Fibroblast of skin of left biceps (primary cell): ENCODE data around the gene DNAJC1.
A peak's percentile ranks its signal among the peaks of the same experiment; 100 is the strongest.

ENCODE experiments used
- DNase-seq, 2 experiments: peaks; one replicate each; pipeline ENCODE4 v3.0.0-alpha.2; 2013; ENCODE audit warnings: low read depth in 2 of 2

Gene DNAJC1

DNA sequence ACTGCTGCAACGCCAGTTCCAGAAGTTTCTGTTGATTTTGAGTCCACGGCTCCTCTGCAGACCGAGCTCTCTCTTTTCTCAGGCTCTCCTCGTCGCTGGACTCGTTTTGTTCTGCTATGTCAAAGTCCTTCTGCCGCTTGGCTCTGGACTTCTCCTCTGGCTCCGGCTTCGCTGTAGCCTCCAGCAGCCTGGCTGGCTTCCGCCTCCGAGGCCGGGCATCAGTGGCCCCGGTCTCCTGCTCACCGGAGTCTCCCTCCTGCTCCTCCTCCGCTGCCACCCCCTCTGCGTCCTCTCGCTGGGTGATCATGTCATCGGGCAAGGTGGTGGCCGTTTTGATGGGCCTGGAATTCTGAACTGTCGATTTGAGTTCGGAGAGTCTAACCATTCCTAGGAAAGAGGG is 244.3 kb downstream of the DNAJC1 start:
- DNase-seq: no peak

DNA sequence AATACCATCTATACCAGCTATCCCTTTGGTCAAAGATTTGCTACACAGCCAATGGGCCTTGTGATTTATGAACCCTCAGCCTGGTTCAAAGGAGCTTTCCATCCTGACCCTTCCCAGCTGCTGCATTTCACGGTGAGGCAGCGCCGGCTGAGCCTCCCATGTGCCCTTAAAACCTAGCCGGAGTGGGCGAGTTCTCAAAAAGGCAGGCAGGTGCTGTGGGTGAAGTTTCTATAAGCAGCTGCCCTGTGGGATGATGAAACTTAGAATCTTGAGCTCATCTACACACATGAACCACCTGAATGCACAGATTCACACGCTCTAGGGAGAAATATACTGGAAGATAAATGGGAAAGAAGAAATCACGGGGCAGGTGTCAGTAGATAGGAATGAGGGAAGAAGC is 244.8 kb downstream of the DNAJC1 start:
- DNase-seq: no peak

DNA sequence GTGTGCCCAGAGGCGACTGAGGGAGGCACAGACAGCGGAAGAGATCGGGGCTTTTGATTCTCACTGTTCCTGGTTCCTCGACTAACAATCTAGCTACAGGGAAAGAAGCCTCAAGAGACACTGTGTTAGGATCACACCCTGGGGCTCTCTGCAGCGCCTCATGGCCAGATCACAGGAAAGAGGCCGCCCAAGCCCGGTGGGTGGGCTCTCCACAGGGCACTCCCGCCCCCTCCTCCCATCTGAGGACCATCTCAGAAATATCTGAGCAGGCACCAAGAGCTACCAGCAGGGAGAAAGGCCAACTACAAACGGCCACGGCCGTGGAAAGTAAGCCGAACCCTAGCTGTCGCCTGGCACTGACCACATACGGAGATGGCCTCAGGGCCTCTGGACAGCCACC is 245.3 kb downstream of the DNAJC1 start:
- no peak for DNase-seq

DNA sequence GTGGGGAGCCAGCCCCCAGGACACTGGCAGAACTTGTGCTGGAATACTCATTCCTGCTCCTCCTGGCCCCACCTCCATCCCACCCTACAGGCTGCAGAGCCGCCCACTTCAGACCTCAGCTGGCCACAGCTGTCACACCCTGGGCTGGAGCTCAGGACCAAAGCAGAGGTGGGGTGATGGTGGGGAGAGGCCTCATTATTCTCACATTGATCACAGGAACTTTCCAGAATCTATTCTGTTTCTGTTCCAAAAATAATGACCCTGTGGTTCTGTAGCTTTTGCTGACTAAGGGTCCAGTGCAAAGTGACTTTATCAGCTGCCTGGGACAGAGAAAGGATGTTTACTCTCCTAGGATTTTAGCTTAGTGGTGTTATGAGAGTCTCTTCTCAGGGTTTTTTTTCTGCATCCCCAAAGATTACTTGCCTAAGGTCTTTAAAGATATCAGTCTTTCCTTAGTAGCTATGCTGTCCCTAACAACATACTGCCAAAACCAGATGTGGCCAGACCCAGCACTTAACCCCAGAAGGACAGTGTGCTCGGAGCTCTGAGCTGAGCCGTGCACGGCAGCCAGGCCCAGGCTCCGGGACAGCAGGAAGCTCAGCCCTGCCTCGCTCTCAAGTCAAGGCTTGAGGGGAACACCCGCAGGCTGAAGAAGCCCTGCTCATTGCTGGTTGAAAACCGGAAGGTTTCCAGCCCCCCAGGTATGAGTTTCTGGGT is 246.2 kb downstream of the DNAJC1 start:
- DNase-seq: no peak

DNA sequence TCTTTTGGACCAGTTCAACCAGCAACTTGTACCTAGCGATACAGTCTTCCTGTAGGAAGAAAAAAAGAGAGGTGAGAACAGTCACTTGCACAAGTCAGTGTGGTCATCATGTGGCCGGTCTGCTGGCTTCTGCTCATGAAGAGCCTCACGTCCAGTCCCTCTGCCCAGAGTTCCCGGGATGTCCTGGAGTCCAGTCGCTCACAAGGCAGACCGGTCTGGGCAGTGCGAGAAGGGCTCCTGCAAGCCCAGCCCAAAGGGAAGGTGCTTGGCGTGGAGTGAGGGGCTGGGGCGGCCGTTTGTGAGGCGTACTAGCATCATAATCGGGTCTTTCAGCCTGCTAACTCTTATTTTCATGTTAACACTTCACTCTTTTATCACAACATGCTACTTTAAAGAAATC is 246.8 kb downstream of the DNAJC1 start:
- no peak for DNase-seq

DNA sequence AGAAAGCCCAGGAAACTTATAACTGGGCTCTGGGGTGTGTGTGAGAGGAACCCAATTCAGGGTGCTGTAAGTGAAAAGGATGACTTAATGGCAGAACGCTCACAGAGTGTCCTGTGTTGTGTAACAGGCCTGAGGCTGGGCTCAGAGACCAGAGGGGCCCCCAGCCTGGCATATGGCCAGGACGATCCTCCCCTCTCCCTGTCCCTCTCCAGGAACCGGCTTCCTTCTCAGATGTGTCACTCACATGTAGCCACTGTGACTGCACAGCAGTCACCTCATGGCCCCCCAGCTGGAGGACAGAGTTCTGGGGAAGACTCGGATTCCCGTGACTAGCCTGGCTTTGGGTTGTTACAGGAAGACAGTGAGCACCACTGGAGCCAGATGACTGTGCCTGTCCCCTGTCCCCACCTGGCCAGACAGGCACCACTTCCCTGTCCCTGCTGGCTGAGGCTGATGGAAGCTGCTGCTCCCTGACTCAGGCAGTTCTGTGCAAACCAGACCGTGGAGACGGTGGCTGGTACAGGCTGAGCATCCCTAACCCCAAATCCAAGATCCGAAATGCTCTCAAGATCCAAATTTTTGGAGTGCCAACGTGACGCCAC is 249.0 kb downstream of the DNAJC1 start:
- DNase-seq: no peak

DNA sequence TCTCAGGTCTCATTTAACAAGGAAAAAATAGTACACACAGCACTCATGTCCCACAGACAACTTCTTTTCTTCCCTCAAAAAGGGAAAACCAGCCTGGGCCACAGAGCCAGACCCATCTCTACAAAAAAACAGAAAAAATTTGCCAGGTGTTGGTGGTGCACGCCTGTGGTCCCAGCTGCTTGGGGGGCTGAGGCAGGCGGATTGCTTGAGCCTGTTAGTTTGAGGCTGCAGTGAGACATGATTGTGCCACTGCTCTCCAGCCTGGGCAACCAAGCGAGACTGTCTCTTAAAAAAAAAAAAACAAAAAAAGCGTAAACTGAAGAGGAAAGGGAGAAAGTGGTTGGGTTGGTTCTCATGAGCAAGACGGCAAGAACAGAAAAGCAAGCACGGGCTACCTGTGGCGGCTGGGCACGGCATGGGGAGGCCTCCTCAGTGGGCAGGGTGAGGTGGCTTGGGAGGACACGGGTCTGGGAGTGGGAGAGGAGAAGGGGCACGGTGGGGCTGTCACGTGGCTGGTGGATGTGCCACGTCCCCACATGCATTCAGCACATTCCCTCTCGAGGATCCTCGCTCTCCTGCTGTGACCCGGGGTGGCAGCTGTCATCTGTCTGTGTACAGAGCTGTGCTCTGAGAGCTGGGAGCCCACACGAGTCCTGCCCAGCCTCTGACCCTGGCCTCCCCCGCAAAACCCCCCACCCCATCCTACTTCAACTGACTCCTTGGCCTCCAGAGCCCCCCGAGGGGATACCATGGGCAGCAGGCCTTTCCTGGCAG is 249.8 kb downstream of the DNAJC1 start:
- no peak for DNase-seq

DNA sequence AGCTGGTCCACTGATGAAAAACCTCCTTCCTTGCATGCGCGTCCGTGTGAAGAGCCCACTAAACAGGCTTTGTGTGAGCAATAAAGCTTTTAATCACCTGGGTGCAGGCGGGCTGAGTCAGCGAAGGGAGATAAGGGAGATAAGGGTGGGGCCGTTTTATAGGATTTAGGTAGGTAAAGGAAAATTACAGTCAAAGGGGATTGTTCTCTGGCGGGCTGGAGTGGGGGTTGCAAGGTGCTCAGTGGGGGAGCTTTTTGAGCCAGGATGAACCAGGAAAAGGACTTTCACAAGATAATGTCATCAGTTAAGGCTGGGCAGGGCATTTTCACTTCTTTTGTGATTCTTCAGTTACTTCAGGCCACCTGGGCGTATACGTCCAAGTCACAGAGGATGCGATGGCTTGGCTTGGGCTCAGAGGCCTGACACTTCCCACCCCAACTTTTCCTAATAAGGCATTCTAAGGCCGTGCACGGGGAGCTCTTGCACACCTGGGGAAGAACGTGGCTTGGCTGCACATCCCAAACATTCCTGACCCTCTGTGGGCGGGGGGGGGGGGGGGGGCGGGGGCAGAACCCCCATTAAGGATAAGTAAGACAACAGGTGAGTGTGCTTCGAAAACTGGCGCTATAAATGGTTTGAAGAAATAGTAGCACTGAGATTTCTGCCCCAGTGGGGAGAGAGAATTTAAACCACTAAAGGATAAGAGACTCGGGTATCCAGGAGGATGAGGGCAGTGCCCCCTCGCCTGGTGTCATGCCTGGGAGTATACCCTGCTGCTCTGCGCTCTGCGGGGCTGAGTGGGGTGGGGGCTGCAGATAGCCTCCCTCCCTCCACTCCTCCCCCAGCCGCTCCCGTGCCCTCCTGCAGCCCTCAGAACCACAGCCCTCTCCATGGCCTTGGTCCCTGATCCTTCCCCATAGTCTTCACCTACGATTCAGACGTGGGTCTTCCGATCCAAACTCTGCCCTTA is 251.9 kb downstream of the DNAJC1 start:
- DNase-seq: no peak

DNA sequence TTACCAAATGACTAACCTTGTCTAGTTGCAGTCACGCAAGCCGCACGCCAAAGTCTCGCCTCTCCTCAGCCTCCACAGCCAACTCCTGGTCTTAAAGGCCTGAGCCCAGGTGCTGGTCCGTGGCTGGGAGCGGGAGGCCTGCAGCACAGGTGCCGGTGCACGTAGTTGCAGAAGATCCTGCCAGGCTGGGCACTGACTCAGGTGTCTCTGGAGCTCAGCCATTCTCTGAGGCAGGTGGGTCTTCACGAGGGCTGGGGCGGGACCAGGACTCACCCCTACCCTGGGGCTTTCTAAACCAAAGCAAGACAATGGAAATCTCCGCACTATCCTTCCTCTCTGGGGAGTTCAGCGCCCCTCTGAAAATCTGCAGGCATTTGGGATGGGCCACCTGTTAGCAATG is 253.1 kb downstream of the DNAJC1 start:
- no peak for DNase-seq

DNA sequence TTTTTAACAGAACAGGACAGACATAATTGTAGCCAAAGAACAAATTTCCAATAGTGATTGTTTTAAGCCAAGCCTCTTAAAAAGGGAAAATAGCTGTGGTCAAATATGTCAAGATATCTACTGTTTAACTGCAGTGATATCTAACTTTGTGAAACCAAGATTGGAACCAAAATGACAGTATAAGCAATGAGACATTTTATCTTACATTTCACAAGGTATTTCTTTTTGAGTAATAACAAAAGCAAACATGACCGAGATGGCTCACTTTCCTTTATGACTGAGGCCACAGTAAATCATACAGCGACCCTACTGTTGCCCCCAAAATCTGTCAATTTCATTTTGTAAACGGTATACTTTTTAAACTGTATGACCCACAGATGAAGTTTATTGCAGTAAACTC is 253.7 kb downstream of the DNAJC1 start:
- no peak for DNase-seq

DNA sequence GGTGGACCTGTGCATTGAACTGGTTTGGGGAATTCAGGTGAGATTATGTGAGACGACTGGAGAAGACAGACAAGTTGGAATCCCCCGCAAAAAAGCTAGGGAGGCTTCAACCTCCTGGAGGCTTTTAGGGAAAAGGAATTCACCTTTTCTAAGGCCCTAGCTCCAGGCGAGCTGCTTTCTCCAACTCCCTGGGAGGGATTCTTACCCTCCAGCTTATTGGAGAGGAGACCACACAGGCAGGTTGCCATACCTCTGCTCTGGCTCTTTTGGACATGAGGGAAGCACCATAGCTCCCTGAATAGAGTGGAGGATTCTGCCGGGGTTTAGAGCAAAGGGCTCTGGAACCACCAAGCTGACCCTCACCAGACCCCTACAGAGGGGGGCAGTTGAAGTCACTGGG is 255.7 kb downstream of the DNAJC1 start:
- no peak for DNase-seq

DNA sequence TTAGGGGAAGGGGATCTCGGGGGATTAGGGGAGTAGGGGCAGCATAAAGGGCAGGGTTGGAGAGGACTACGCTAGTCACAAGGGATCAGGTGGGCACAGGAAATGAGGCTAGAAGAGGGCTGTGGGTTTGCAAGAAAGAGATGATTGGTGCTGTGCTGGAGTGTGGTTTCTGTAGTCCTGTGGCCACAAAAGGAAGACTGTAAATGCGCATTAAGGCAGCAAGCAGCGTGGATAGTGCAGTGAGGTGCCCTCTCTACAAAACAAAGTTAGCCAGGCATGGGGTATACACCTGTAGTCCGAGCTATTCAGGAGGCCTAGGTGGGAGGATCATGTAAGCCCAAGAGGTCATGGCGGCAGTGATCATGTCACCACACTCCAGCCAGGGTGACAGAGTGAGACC is 257.4 kb downstream of the DNAJC1 start:
- DNase-seq: no peak

DNA sequence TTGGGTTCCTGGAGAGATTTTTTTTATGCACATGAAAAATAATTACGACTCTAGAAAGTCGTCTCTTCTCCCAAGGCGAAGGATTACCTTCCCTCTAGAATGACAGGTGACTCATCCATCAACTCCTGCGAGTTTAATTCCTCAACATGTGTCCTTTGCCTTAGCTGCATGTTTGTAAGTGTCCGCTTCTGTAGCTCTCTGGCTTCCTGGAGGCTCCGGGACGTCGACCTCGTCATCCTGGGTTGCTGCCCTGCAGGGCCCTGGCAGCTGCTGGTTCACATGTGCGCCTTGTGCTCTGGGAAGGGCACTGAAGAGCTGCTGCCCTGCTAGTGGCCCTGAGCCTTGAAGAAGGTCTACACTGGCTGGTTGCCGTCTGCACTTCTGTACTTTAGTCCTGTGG is 259.3 kb downstream of the DNAJC1 start:
- DNase-seq: no peak

DNA sequence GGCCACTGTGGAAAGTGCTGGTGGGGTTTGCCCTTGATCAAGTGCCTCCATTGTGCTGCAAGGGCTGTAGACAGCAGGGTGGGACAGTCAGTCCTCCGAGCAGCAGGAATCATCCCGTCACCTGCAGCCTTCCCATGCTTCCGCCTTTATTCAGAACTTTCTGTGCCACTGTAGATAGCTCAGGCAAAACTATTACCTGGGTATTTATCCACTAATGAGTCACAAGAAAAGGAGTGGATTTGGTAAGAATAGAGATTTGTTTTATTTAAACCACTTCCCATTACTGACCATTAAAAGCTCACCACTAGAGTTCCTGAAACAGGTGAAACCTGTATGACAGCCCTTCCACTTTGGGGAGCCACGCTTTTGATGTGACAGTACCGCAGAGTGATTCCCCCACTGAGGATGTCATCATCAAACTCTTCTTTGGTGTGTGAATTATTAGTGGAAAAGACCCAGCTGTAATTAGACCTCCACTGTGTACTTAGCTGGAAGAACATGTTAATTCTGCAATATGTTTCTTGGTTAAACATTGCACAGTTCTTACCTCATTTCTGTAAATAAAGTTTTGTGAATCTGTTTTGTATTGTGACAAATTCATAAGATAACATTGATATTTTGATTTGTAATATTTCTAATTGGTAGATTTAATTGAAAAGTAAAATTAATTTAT is 260.7 kb downstream of the DNAJC1 start:
- DNase-seq: no peak

DNA sequence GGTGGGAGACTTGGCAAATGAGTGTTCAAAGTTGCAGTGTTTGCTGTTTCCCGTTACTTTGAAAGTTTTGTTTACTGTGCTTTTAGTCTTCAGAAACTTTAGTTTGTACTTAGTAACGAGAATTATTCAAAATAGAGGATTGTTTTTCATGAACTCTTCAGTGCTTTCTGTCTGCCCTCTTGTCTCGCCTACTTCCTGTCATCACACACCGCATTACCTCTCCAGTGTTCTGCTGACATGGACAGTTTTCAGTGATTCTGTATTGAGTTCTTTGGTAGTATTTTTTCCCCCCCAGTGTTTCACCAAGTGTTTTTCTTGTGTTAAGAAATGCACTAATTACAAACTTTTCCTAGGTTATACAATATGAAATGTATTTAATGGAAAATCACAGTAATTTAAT is 262.5 kb downstream of the DNAJC1 start:
- DNase-seq: no peak

DNA sequence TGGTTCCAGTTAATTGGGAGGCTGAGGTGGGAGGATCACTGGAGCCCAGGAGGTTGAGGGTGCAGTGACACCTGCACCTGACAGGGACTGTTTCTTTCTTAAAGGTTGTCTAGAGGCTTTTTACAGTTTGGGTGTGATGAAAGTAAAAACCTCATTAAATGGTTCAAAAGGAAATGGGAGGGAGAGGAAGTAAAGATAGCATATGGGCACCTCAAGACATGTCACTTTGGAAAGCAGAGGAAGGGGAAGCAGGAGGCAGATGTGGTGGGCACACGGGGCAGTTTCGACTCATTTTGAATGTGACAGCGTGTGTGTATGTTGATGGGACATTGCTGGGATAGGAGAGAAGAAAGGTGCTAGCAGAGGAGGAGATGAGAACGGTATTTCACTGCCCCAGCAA is 266.4 kb downstream of the DNAJC1 start:
- no peak for DNase-seq

DNA sequence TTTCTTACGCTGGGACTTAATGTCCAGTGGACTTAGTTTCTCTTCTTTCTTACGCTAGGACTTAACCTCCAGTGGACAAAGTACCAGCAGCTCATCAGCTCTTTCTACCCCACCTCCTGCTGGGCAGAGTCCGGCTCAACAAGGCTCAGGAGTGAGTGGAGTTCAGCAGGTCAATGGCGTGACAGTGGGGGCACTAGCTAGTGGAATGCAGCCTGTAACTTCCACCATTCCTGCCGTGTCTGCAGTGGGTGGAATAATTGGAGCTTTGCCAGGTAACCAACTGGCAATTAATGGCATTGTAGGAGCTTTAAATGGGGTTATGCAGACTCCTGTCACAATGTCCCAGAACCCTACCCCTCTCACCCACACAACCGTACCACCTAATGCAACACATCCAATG is 269.8 kb downstream of the DNAJC1 start:
- no peak for DNase-seq

DNA sequence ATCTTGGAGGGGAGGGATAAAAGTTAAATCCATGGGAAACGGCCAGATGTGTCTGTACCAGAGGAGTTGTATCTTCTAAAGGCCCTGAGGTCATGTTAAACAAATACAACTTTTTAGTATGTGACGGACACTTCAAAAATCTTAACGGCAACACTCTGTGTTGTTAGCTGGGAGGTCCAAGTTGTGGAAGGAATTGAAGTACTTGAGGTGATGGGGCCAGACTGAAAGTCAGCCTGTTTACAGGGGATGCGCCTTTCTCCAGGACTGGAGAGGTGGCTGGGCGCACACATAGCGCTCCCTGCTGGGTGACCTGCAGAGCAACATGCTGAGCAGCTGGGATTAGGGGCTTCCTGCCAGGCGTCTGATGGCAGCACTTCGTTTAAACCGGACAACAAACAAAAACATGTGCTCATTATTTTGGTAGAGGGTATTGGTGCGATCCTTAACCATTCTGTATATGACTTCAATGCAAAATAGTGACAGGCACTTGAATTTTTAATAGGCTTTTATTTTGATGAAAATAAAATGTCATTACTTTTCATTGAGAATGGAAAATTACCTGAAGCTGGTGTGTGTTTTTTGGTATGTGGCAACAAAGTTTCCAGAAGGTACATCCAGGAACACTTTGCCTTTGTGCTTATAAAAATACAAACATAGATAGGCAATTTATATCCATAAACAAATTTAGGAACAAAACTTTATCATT is 271.3 kb downstream of the DNAJC1 start:
- DNase-seq: peak in 1 of 2 experiments; percentile 20

DNA sequence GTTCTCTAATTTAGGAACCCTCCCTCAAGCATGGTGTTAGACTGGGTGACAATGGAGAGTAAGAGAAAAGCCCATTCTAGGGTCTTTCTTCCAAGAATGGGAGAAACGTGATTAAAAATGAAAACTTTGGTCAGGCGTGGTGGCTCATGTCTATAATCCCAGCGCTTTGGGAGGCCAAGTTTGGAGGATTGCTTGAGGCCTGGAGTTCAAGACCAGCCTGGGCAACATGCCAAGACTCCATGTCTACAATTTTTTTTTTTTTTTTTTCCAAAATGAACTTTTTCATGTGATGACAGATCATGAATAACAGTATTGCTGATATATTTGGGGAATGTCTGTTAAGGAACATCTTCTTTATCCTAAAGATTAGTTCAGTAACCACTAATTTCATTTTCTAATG is 274.9 kb downstream of the DNAJC1 start:
- DNase-seq: no peak

DNA sequence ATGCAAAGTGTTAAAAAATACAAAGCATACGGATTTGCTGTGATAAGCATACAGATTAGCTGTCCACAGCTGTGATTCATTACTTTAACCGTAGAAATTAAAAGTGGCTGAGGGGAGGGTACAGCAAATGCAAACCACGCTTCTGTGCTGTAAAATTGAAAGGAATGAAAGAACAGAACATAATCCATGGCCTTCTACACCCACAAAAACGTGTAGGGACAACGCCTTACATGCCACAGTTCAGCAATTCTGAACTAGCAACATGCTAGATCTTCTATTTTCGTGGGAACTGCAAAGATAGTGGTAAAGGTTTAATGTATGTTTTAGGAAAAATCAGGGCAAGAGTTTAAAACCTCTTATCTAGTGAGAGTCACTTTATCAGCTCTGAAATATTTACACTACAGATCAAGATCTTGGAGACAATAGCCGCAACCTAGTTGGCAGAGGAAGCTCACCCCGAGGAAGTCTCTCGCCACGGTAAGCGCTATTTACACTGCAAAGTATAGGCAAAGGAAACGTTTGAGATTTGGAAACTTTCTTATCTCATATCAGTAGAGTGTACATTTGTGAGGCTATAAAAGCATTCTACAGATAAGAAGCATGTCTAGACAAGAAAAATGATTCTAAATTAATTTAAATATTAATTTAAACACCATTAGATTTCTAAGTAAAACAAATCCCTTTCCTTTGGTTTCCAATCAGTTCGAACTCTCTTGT is 275.9 kb downstream of the DNAJC1 start:
- peak in 1 of 2 experiments; percentile 11 for DNase-seq
